ENCODE measurements around the gene VIPR2. TPM values are rescaled to one million over a fixed set of nuclear protein-coding genes. Genes with fewer than 3 reads are reported as not detected.

The VIPR2 gene
- total RNA-seq, 1 donor from 2014 or later, result 0.07 TPM

DNA sequence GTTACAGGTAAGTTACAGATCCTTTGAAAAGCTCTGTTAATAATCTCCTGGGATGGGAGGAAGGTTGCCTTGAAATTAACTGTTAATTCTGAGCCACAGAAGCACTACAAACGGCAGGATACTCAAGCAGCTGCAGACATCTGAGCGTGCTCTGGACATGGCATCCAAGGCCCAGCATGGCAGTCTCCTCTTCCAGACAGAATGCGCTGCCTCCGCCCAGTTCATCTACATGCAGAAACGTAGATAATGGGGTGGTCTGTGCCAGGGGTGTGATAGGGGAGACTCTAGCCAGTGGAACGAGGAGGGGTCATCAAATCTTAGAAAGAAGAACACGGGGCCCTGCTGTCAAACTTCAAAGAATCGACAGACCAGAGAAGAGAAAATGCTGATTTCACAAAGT lies 13.8 kb downstream of the VIPR2 start:
- DNase-seq (ENCODE audit: low spot score), result no peak
- Mint-ChIP-seq H3K27me3 (ENCODE audit: low read depth) (peaks cover 22% of the 10 kb centered on the region), H3K4me1 (ENCODE audit: low read depth) (no peaks in the 10 kb centered on the region), H3K27ac (ENCODE audit: unreplicated experiment) (no peak overlapping the region), H3K9me3 (ENCODE audit: low read depth) (no peaks in the 10 kb centered on the region), H3K4me3 (ENCODE audit: unreplicated experiment) (no peak overlapping the region), H3K36me3 (ENCODE audit: low read depth) (no peaks in the 10 kb centered on the region)
- TF ChIP-seq, protein P1, sequence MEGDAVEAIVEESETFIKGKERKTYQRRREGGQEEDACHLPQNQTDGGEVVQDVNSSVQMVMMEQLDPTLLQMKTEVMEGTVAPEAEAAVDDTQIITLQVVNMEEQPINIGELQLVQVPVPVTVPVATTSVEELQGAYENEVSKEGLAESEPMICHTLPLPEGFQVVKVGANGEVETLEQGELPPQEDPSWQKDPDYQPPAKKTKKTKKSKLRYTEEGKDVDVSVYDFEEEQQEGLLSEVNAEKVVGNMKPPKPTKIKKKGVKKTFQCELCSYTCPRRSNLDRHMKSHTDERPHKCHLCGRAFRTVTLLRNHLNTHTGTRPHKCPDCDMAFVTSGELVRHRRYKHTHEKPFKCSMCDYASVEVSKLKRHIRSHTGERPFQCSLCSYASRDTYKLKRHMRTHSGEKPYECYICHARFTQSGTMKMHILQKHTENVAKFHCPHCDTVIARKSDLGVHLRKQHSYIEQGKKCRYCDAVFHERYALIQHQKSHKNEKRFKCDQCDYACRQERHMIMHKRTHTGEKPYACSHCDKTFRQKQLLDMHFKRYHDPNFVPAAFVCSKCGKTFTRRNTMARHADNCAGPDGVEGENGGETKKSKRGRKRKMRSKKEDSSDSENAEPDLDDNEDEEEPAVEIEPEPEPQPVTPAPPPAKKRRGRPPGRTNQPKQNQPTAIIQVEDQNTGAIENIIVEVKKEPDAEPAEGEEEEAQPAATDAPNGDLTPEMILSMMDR (IDR thresholded peaks at IDR 0.05), result no peak

DNA sequence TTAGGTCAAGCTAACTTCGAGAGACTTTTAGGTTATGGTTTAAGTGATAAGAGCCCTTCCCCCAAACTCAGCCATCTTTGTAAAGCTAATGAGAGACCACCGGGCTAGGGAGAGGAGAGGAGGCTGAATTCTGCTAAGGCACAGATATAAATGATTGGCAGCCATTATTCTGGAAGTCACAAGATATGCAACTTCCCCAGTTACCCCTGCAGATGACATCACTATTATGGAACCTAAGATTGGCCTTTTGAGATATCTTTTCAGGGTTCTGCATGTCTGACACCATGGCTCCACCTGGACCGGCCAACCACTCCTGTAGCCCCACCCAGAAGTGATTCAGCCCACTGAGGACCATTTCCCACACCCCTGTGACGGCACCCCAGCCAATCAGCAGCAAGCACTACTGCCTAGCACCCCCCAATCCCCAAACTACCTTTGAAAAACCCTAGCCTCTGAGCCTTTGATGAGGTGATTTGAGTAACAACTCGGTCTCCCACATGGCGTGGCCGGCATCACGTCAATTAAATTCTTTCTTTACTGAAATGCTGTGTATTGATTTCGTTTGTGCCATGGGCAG lies 14.4 kb downstream of the VIPR2 start:
- Mint-ChIP-seq H3K4me3 (ENCODE audit: unreplicated experiment) (no peak overlapping the region), H3K27ac (ENCODE audit: unreplicated experiment) (no peak overlapping the region), H3K4me1 (ENCODE audit: low read depth) (no peaks in the 10 kb centered on the region), H3K27me3 (ENCODE audit: low read depth) (peaks cover 25% of the 10 kb centered on the region), H3K36me3 (ENCODE audit: low read depth) (no peaks in the 10 kb centered on the region), H3K9me3 (ENCODE audit: low read depth) (no peaks in the 10 kb centered on the region)
- DNase-seq (ENCODE audit: low spot score), result no peak
- TF ChIP-seq, protein P1 (IDR thresholded peaks at IDR 0.05), result no peak

DNA sequence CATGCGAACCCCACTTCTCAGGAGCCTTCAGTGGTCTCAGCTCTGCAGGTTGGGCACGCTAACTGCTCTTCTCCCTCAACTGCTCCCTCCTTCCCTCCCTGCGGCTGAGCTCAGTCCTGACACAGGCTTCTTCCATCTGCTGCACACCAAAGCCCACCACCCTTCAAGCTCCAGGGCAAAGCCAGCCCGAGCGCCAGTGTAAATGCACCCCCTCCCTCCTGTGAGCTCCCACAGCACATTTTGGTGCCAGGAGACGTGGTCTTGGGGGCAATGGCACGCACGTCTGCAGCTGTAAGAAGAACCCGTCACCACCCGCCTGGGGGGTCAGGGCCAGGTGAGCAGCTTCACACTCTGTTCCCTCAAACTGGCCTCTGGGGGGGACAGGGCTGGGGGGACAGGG lies 15.9 kb downstream of the VIPR2 start:
- Mint-ChIP-seq H3K4me3 (ENCODE audit: unreplicated experiment) (no peak overlapping the region), H3K9me3 (ENCODE audit: low read depth) (peaks cover under 1% of the 10 kb centered on the region), H3K36me3 (ENCODE audit: low read depth) (no peaks in the 10 kb centered on the region), H3K27me3 (ENCODE audit: low read depth) (peaks cover 40% of the 10 kb centered on the region), H3K27ac (ENCODE audit: unreplicated experiment) (no peak overlapping the region), H3K4me1 (ENCODE audit: low read depth) (no peaks in the 10 kb centered on the region)
- DNase-seq (ENCODE audit: low spot score), result peak; percentile 64
- TF ChIP-seq, protein P1 (IDR thresholded peaks at IDR 0.05), result no peak

DNA sequence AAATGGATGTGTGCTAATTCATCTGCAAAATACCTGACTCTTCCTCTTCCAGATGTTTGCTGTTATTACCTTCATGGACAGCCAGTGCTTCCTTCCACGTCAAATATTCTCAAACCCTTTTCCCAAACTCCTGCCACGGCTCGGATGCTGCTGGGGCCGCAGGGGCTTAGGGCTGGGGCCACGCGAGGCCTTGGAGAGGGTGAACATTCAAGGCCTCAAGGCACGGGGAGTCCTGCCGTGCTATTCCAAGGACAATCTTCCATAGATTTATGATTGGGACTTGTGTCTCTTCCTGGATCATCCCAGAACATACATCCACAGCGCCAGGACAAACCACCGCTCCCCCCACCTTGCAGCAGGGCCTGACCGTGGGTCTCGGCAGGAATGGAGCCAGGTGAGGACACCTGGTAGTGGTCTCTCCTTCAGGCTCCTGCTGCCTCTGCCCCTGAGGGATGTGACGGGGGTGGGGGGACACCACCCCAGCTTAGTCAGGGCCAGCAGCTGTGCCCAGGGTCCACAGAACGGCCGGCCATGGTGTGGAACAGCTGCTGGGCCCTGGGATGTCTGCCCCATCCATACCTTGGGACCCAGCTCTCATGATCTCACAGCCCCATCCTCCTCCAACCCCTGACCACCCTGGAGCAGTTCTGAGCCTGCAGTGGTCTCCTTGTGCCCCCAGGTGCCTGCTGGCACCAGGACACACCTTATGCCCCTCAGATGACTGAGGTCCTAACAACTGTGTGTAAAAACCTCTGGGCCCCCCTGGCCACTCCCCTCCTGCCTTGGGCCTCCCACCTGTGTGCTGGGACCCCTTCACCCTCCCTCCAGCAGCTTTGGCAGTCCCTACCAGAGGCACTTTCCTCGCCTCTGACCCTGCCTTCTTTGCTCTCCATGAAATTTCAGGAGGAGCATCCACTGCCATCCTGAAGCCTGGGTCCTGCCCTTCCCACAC lies 16.7 kb downstream of the VIPR2 start:
- peaks cover 46% of the 10 kb centered on the region for H3K27me3 Mint-ChIP-seq (ENCODE audit: low read depth)
- peaks cover 6% of the 10 kb centered on the region for H3K9me3 Mint-ChIP-seq (ENCODE audit: low read depth)
- no peaks in the 10 kb centered on the region for H3K36me3 Mint-ChIP-seq (ENCODE audit: low read depth)
- no peak overlapping the region for H3K27ac Mint-ChIP-seq (ENCODE audit: unreplicated experiment)
- TF ChIP-seq, protein P1 (IDR thresholded peaks at IDR 0.05), result no peak
- no peaks in the 10 kb centered on the region for H3K4me1 Mint-ChIP-seq (ENCODE audit: low read depth)
- DNase-seq (ENCODE audit: low spot score), result peak; percentile 62
- H3K4me3 Mint-ChIP-seq (ENCODE audit: unreplicated experiment), result no peak overlapping the region

Measured in chondrocyte (in vitro differentiated cells).